Measurements from ENCODE around the gene PGGT1B. TPM values are rescaled to one million over a fixed set of nuclear protein-coding genes. Genes with fewer than 3 reads are reported as not detected.

PGGT1B gene
- polyA plus RNA-seq, 1 of the 3 experiments (the other 2 are of a cell fraction) = 0.69 TPM

DNA sequence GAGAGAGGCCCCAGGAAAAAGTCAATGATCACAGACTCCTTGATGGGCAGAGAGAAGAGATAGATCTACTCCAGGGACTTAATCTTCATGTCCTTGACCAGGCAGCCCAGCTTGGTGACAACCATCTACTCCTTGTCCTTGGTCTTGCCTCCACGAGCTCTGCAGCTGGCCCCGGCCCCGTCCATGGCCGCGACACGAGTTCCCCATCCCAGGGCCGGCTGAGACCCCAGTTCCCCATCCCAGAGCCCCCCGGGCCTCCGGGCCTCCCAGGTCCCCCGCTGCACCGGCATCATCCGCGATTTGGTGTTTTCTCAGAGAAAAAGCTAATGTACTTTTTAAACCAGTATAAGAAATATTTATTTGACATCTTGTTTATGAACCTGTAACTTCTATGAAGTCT lies 2.5 kb upstream of the PGGT1B start:
- 96% methylated on average over 13 of the region's 13 CpGs for WGBS (ENCODE audit: low lambda C conversion rate)
- Histone ChIP-seq H3F3A (replicated peaks; ENCODE audit: insufficient read depth) (peaks cover 18% of the 10 kb centered on the region), H3K79me2 (ENCODE audit: insufficient read depth) (peaks cover 23% of the 10 kb centered on the region), H3K9me3 (no peaks in the 10 kb centered on the region), H3K9me2 (no peaks in the 10 kb centered on the region), H3K27ac (ENCODE audit: low read depth in 2 of 2, low read length in 1 of 2) (no peak overlapping the region), H3K36me3 (replicated peaks in 1 of 2; ENCODE audit: control insufficient read depth in 1 of 2, insufficient read depth in 2 of 2, low read length in 1 of 2) (peaks cover 25 to 26% of the 10 kb centered on the region in 2 experiments), H3K9ac (no peak overlapping the region), H4K20me1 (ENCODE audit: insufficient read depth) (no peaks in the 10 kb centered on the region), H3K4me3 (ENCODE audit: low read depth in 2 of 2, low read length in 1 of 2) (no peak overlapping the region), H3K4me2 (no peak overlapping the region), H3K27me3 (ENCODE audit: insufficient read depth) (no peaks in the 10 kb centered on the region), H3K4me1 (ENCODE audit: control insufficient read depth in 1 of 2, insufficient read depth in 2 of 2, low read depth in 1 of 2, low read length in 1 of 2) (peaks cover 5 to 11% of the 10 kb centered on the region in 2 experiments; a peak in 2 of 4 replicates), H2AFZ (ENCODE audit: low read depth) (no peak overlapping the region)
- no peak for DNase-seq
- TF ChIP-seq SMC3 (IDR thresholded peaks at IDR 0.05; ENCODE audit: low read depth, low read length) (no peak), TAF1 (IDR thresholded peaks at IDR 0.05; ENCODE audit: borderline replicate concordance, low read depth, low read length) (no peak), POLR2AphosphoS5 (IDR thresholded peaks at IDR 0.05; ENCODE audit: low read depth, low read length) (no peak), MEF2A (IDR thresholded peaks at IDR 0.05; ENCODE audit: borderline replicate concordance, low read depth) (no peak), GATA2 (CRISPR knock-in tag; IDR thresholded peaks at IDR 0.05) (no peak), REST (IDR thresholded peaks at IDR 0.05; ENCODE audit: low read depth, low read length) (no peak)
- ChIA-PET POLR2A (interaction anchor here (0.6 to 1.3 kb wide), 2 partner anchors 27 to 31 kb away, joined by 3 read pairs; partner anchors contain the start of gene CCDC112), CTCF (interaction anchor here (0.6 kb wide), 1 partner anchor 39 kb away, joined by 4 read pairs; no protein-coding TSS in a partner anchor)

DNA sequence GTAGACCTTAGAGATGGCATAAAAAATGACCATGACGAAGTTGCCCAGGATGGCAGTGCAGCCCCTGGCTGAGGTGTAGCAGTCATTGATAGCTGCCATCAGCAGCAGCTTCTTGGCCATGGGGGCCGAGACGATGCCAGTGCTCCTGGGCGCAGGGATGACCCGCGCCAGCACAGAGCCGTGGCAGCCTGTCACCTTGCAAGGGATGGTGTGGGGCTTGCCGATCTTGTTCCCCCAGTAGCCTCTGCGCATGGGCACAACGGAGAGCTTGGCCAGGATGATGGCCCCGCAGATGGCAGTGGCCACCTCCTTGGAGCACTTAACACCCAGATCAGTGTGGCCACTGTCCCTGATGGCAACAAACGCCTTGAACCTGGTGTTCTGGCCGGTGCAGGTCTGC lies 2.1 kb upstream of the PGGT1B start:
- CTCF ChIA-PET = no interaction called here
- WGBS (ENCODE audit: low lambda C conversion rate) = 92% methylated on average over 12 of the region's 13 CpGs
- no peak overlapping the region for H3K9ac ChIP-seq

More for the DNA sequence above, 2.1 kb upstream of the PGGT1B start:
- no peak for TF ChIP-seq CTCF (IDR thresholded peaks at IDR 0.05)
- TF ChIP-seq, protein P1, sequence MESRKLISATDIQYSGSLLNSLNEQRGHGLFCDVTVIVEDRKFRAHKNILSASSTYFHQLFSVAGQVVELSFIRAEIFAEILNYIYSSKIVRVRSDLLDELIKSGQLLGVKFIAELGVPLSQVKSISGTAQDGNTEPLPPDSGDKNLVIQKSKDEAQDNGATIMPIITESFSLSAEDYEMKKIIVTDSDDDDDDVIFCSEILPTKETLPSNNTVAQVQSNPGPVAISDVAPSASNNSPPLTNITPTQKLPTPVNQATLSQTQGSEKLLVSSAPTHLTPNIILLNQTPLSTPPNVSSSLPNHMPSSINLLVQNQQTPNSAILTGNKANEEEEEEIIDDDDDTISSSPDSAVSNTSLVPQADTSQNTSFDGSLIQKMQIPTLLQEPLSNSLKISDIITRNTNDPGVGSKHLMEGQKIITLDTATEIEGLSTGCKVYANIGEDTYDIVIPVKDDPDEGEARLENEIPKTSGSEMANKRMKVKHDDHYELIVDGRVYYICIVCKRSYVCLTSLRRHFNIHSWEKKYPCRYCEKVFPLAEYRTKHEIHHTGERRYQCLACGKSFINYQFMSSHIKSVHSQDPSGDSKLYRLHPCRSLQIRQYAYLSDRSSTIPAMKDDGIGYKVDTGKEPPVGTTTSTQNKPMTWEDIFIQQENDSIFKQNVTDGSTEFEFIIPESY (IDR thresholded peaks at IDR 0.05; ENCODE audit: borderline replicate concordance, low read depth) = no peak
- no peak for TF ChIP-seq YY1 (IDR thresholded peaks at IDR 0.05; ENCODE audit: low read depth)
- TF ChIP-seq NFIC (IDR thresholded peaks at IDR 0.05; ENCODE audit: borderline replicate concordance) = no peak
- no peak for TF ChIP-seq SMC3 (IDR thresholded peaks at IDR 0.05; ENCODE audit: low read depth, low read length)
- TF ChIP-seq GATA2 (CRISPR knock-in tag; IDR thresholded peaks at IDR 0.05) = no peak
- no peak for DNase-seq
- no peak overlapping the region for H3K4me3 ChIP-seq (ENCODE audit: low read depth in 2 of 2, low read length in 1 of 2)
- H2AFZ ChIP-seq (ENCODE audit: low read depth) = no peak overlapping the region
- H3K9me2 ChIP-seq = no peaks in the 10 kb centered on the region
- POLR2A ChIA-PET = interaction anchor here (0.6 to 1.3 kb wide), 2 partner anchors 27 to 32 kb away, joined by 3 read pairs; partner anchors contain the start of gene CCDC112
- 0 out of 2 replicates have a peak, but pooled peaks cover 2% of the 10 kb centered on the region for H4K20me1 ChIP-seq (ENCODE audit: insufficient read depth)
- peaks cover 27% of the 10 kb centered on the region for H3K79me2 ChIP-seq (ENCODE audit: insufficient read depth)
- peaks cover 18% of the 10 kb centered on the region for H3F3A ChIP-seq (replicated peaks; ENCODE audit: insufficient read depth)
- no peaks in the 10 kb centered on the region for H3K9me3 ChIP-seq
- no peak overlapping the region for H3K4me2 ChIP-seq
- peaks cover 20 to 22% of the 10 kb centered on the region in 2 experiments for H3K36me3 ChIP-seq (replicated peaks in 1 of 2; ENCODE audit: control insufficient read depth in 1 of 2, insufficient read depth in 2 of 2, low read length in 1 of 2)
- H3K27me3 ChIP-seq (ENCODE audit: insufficient read depth) = no peaks in the 10 kb centered on the region
- H3K27ac ChIP-seq (ENCODE audit: low read depth in 2 of 2, low read length in 1 of 2) = no peak overlapping the region
- peaks cover 5 to 11% of the 10 kb centered on the region in 2 experiments; a peak in 2 of 4 replicates for H3K4me1 ChIP-seq (ENCODE audit: control insufficient read depth in 1 of 2, insufficient read depth in 2 of 2, low read depth in 1 of 2, low read length in 1 of 2)
